Fibroblast of upper back skin (primary cell): ENCODE results near the gene NALCN.

Source experiments
- DNase-seq: peaks from one replicate; pipeline ENCODE4 v3.0.0-alpha.2; 2013

Gene NALCN

DNA sequence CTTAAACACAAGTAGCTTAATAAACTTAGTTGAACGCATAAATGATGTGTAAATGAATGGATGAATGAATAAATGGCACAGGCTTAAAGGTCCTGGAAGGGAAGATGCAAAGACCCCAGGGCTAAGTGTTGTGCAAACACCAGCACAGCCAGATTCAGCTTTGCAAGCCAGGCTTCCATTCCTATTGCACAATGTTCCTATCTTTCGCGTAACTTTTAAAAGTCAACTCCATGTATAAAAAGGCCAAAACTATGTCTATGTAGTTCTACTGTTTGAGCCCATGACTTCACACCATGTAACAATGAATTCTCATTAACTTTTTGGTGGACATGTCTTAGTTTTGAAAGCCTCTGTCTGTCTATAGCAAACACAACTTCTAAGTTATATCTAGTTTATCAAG, 226.0 kb downstream of the NALCN start:
- no peak for DNase-seq

DNA sequence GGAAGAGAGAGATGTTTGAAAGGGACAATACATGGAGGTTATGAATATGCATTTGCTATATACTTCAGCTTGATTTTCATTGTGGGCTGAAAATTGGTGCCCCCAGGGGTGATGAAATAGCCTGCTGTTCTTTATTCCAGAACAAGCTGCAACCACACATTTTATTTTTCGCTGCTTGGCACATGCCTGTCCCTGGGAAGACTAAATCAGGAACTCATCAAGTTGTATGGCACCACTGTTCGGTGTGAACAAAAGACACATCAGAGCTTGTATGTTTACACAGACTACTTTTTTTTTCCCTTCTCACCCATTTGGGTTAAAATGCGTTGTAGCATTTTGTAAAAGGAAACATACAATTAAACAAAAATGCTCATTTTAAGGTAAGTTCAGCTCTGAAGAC, 230.7 kb downstream of the NALCN start:
- no peak for DNase-seq

DNA sequence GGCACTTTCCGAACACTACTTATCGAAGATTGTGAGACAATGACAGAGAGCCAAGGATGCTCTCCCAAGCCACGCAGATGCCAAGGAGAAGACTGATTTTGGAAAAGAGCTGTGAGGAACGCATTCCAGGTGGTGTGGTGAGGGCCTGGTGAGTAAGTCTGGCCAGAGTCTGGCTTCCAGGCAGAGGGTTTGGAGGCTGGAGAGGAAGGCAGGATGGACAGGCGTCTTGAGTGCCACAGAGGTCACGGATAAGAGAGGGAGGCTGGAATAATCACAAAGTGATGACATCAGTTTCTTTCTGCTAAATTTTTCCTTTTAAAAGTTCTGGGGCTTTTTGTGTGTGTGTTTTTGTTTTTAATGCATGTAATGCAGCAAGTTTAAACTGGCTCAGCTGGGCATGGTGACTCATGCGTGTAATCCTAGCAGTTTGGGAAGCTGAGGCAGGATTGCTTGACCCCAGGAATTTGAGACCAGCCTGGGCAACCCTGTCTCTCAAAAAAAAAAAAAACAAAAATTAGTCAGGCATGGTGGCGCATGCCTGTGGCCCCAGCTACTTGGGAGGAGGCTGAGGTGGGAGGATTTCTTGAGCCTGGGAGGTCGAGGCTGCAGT, 235.1 kb downstream of the NALCN start:
- no peak for DNase-seq

- no peak for DNase-seq
These were observed 237.3 kb downstream of the NALCN start for GRCh38 chr13:101179021-101179420.

GRCh38 chr13:101178406-101178805, 237.9 kb downstream of the NALCN start:
- DNase-seq = no peak

GRCh38 chr13:101170306-101170705, 246.0 kb downstream of the NALCN start:
- no peak for DNase-seq

GRCh38 chr13:101157261-101157660, 259.0 kb downstream of the NALCN start:
- DNase-seq = peak; percentile 85

DNA sequence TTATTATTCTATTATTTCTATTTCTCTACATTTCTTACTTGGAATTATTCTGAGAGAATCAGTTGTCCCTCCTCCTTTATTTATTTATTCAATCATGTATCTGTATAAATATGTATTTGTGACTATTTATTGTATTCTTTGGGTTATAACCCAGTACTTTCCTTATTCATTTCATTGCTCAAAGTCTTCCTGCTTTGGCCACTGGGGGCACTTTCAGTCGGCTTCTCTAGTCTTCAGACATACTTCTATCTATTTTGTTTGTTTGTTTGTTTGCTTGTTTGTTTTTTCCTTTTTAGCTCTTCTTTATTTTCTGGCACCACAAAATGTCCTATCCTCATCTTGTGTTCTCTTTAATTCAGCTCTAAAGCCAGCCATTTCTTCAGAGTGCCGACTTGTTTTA, 260.4 kb downstream of the NALCN start:
- DNase-seq = no peak

DNA sequence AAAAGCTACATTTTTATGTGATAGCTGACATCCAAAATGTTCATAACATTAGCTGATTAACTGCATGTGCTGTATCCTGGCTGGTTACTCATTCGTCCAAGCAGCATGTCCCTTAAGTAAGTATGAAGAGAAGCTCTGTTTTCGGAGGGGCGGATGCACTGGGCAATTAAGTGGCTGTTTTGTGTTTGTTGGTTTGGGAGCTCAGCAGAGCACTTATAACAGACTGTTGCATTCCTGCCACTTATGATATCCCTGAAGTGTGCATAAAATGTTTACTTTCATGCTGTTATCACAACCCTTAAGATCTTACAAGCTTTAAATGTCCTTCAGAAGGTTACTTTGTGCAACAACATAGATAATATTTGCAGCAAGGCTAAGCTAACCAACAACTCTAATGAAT, 264.1 kb downstream of the NALCN start:
- no peak for DNase-seq

GRCh38 chr13:101150998-101151397, 265.3 kb downstream of the NALCN start:
- DNase-seq = peak; percentile 55

GRCh38 chr13:101149735-101150384, 266.4 kb downstream of the NALCN start:
- peak; percentile 78 for DNase-seq

DNA sequence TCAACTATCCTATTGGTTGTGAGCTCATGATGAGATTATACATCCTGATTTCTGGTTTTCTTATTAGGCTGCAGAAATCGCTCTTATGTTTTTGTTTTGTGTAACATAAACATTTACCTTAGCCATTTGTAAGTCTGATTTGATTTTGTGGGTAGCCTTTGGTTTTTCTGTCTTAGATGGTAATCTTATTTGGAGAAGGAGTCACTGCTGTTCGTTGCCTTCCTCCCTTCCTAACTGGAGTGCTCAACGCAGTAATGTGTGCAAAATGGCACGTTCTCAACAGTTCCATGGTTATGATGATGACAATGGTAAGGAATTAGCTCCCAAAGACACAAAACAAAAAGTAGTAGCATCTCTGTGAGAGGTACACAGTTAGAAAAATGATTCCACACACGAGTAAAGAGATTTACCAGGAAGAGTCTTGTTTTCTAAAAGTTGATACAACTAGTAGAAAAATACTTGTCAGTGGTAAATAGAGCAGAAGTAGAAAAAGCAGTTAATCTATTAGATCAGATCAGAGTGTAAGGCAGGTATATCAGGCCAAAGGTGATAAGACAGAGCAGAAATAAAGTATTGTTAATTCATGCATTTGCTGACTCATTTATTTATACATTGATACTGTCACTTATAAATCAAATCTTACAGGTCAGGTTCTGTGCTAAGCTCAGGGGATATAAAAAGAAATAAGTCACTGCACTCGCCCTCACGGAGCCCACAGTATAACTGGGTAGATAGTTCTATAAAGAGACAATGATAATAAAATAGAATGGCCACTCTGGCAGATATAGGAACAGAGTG, 270.0 kb downstream of the NALCN start:
- peak; percentile 14 for DNase-seq

DNA sequence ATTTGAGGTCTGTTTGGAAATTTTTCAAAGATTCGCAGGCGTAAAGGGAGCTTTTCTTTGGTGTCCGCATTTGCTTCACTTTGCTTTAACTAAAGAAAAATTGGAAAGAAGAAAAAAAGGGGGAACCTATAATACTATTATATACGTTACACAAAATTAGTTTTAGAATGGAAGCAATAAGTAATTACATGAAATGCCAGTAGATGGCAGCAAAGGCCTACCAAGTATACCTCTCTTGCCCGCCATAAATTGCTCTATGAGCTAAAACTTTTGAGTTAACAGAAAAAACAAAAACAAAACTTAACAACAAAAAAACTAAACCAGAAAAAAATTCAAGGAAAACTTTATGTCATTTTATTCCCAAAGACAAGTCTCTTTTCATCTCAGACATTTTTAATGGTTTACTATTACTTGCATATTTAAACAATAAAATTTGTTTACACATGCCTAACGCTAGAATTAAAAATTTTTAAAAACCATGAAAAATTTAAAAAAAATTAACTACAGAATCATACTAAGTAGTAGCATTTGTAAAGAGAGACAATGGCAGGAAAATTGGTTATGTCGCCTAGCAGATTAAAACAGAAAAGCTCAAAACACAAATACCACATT, 271.4 kb downstream of the NALCN start:
- DNase-seq = peak; percentile 62

DNA sequence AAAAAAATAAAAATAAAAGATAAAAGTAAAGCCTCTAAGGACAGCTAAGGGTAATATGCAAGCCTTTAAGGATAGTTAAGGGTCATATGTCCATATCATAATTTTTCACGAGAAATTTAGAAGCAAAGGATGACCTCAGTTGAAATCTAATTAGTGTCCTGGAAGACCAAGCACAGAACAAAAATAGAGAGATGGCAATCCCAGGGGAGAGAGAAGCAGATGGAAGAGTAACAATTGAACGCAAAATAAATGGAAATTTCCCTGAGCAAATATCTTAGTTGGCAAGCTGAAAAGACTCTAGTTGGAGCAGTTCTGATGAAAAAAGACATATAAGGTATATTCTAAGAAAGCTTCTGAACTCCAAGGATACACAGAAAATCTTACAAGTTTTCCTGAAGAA, 275.4 kb downstream of the NALCN start:
- DNase-seq = no peak

GRCh38 chr13:101140087-101140770, 276.1 kb downstream of the NALCN start:
- DNase-seq = no peak

- DNase-seq = no peak
These were observed 277.2 kb downstream of the NALCN start for GRCh38 chr13:101139081-101139480.

- DNase-seq = peak; percentile 53
These were observed 288.5 kb downstream of the NALCN start for GRCh38 chr13:101127741-101128353.

DNA sequence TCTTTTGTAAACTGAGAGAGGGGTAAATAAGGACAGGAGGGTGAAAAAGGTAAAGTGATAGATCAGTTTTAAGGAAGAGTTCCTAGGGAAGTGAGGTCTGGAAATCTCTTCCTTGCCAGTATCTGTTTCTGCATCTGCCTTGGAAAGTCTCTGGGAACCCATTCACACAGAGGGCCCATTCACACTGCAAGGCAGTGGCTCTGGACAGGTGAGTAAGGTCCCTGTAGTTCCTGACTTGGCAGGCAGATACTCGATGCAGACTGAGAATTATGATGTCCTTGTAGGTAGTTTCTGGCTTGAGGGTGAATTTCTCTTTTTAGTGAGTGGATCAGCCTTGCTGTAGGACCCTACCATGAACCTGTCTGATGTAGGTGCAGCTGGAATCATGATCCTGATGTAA, 293.3 kb downstream of the NALCN start:
- DNase-seq = no peak

DNA sequence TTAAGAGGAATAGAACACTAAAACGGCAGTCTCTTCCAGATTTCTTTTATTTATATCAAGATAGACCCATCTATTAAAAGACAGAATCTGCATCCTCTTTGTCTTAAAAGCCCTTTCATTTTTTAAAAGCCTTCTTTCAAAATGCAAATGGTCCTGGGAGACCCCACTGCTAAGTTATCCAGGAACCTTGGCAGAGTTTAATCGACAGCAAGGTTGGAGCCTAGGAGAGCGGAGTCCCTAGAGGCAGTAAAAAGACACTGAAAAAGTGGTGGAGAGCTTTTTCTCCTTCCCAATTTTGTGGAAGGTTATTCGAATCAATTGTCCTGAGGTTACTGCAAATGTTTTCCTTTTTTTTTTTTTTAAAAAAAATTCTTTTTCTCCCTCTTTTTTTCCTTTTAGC, 294.7 kb downstream of the NALCN start:
- no peak for DNase-seq

DNA sequence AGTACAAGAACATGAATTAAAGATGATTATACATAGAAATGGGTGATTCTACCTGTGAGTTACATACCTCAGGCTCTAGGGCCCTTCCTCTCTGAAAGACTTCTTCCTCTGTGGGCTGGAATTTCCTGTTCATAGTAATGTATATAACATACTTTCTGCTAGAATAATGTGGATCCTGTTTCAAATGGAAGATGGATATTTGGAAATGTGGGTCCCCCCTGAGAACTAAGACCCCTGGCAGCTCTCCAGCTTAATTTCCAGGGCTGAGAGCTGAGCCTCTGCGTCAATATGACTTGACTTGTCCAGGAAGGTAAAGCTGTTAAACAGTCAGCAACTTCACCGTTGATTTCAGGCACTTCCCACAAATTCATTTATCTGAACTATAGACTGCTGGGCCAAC, 296.3 kb downstream of the NALCN start:
- DNase-seq = no peak

DNA sequence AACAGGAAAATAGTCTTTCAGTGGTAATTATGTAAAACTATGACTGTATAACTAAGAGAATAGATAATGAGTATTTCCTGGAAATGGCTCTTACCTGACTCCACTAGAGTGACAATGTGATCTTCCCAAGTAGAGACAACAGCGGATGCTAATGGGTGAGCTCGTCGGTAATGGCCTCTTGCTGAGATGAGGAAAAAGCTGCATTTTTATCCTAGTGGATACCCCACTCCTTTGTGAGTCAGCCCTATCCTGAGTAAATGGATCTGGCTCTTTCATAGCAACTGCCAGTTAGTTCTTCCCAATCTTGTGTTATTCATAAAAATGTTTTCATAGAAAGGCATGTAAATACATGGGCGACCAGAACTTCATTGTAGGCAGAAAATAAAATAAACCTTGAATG, 299.5 kb downstream of the NALCN start:
- no peak for DNase-seq

GRCh38 chr13:101116341-101116740, 300.0 kb downstream of the NALCN start:
- DNase-seq = no peak

- peak; percentile 23 for DNase-seq
These were observed 300.5 kb downstream of the NALCN start for GRCh38 chr13:101115762-101116171.
